ENCODE results near the gene APBB1. TPM values are rescaled to one million over a fixed set of nuclear protein-coding genes. Genes with fewer than 3 reads are reported as not detected.

Gene APBB1
- total and polyA plus RNA-seq, 9 of the 15 experiments (the other 6 are each of a cell fraction or from before 2014, with no cell fraction given) = 0.04 to 0.73 (median 0.40) TPM

DNA sequence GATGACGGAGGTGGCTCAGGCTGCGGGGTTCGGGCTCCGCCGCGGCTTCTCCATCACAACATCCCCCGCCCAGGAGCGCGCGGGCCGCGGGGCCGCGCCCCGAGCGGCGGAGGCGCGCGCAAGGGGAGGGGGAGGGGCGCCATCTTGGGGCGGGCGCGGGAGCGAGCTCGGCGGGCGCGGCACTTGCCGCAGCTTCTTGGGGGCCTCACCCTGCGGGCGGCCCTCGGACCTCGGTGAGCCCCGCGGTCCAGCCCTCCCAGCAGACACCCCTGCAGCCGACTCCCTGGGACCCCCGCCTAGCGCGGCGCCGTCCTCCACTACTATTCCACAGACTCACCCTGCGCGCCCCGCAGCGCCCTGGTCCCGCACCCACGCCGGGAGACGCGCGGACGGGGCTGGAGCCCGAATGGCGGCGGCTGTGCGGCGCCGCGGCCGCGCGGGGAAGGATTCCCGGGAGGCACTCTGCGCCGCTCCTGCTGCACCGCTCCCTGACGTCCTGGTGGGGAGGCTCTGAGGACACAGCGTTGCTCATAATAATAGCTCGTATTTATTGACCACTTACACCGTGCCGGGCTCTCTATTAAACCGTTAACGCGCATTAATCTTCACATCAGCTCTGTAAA is at the start of gene APBB1 (continued):
- TF ChIP-seq, protein P1, sequence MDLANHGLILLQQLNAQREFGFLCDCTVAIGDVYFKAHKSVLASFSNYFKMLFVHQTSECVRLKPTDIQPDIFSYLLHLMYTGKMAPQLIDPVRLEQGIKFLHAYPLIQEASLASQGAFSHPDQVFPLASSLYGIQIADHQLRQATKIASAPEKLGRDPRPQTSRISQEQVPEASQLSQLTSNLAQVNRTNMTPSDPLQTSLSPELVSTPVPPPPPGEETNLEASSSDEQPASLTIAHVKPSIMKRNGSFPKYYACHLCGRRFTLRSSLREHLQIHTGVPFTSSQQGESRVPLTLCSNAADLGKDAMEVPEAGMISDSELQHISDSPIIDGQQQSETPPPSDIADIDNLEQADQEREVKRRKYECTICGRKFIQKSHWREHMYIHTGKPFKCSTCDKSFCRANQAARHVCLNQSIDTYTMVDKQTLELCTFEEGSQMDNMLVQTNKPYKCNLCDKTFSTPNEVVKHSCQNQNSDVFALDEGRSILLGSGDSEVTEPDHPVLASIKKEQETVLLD (IDR thresholded peaks at IDR 0.05) = no peak
- TF ChIP-seq, protein P2, sequence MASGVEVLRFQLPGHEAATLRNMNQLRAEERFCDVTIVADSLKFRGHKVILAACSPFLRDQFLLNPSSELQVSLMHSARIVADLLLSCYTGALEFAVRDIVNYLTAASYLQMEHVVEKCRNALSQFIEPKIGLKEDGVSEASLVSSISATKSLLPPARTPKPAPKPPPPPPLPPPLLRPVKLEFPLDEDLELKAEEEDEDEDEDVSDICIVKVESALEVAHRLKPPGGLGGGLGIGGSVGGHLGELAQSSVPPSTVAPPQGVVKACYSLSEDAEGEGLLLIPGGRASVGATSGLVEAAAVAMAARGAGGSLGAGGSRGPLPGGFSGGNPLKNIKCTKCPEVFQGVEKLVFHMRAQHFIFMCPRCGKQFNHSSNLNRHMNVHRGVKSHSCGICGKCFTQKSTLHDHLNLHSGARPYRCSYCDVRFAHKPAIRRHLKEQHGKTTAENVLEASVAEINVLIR (CRISPR knock-in tag; IDR thresholded peaks at IDR 0.05) = no peak
- TF ChIP-seq MED1 (CRISPR knock-in tag; IDR thresholded peaks at IDR 0.05; ENCODE audit: borderline replicate concordance) (no peak), BRF1 (IDR thresholded peaks at IDR 0.05; ENCODE audit: borderline replicate concordance, extremely low read depth, insufficient read length) (no peak), HNRNPUL1 (IDR thresholded peaks at IDR 0.05; ENCODE audit: low read length) (no peak), WHSC1 (IDR thresholded peaks at IDR 0.05; ENCODE audit: low read length) (no peak), CREB1 (IDR thresholded peaks at IDR 0.05) (no peak), CREB1 (CRISPR knock-in tag; IDR thresholded peaks at IDR 0.05) (no peak), NR1H2 (CRISPR knock-in tag; IDR thresholded peaks at IDR 0.05) (no peak), RFX5 (IDR thresholded peaks at IDR 0.05; ENCODE audit: low read depth, low read length) (no peak), ATF7 (IDR thresholded peaks at IDR 0.05) (peak; percentile 43), ZNF699 (CRISPR knock-in tag; IDR thresholded peaks at IDR 0.05; ENCODE audit: insufficient replicate concordance) (no peak), MECOM (CRISPR knock-in tag; IDR thresholded peaks at IDR 0.05) (no peak), GTF2B (IDR thresholded peaks at IDR 0.05; ENCODE audit: extremely low read depth, insufficient read length) (no peak), ZNF3 (CRISPR knock-in tag; IDR thresholded peaks at IDR 0.05) (no peak), TCFL5 (CRISPR knock-in tag; conservative IDR thresholded peaks at IDR 0.05) (no peak), ZNF408 (CRISPR knock-in tag; IDR thresholded peaks at IDR 0.05; ENCODE audit: low read depth) (no peak), ZNF12 (CRISPR knock-in tag; IDR thresholded peaks at IDR 0.05) (no peak), CXXC5 (CRISPR knock-in tag; IDR thresholded peaks at IDR 0.05) (peak; percentile 81), CBX2 (IDR thresholded peaks at IDR 0.05; ENCODE audit: insufficient read depth, low read length, poor library complexity, severe bottlenecking) (no peak)
- TF ChIP-seq, protein P3, sequence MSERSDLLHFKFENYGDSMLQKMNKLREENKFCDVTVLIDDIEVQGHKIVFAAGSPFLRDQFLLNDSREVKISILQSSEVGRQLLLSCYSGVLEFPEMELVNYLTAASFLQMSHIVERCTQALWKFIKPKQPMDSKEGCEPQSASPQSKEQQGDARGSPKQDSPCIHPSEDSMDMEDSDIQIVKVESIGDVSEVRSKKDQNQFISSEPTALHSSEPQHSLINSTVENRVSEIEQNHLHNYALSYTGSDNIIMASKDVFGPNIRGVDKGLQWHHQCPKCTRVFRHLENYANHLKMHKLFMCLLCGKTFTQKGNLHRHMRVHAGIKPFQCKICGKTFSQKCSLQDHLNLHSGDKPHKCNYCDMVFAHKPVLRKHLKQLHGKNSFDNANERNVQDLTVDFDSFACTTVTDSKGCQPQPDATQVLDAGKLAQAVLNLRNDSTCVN (CRISPR knock-in tag; IDR thresholded peaks at IDR 0.05) = no peak
- TF ChIP-seq, protein P4, sequence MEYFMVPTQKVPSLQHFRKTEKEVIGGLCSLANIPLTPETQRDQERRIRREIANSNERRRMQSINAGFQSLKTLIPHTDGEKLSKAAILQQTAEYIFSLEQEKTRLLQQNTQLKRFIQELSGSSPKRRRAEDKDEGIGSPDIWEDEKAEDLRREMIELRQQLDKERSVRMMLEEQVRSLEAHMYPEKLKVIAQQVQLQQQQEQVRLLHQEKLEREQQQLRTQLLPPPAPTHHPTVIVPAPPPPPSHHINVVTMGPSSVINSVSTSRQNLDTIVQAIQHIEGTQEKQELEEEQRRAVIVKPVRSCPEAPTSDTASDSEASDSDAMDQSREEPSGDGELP (CRISPR knock-in tag; IDR thresholded peaks at IDR 0.05; ENCODE audit: borderline replicate concordance) = no peak
- TF ChIP-seq, protein P5, sequence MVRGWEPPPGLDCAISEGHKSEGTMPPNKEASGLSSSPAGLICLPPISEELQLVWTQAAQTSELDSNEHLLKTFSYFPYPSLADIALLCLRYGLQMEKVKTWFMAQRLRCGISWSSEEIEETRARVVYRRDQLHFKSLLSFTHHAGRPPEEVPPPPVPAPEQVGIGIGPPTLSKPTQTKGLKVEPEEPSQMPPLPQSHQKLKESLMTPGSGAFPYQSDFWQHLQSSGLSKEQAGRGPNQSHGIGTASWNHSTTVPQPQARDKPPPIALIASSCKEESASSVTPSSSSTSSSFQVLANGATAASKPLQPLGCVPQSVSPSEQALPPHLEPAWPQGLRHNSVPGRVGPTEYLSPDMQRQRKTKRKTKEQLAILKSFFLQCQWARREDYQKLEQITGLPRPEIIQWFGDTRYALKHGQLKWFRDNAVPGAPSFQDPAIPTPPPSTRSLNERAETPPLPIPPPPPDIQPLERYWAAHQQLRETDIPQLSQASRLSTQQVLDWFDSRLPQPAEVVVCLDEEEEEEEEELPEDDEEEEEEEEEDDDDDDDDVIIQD (CRISPR knock-in tag; IDR thresholded peaks at IDR 0.05) = no peak

Data from K562 (cell line).